ENCODE measurements around the gene MYH15.

The MYH15 gene

DNA sequence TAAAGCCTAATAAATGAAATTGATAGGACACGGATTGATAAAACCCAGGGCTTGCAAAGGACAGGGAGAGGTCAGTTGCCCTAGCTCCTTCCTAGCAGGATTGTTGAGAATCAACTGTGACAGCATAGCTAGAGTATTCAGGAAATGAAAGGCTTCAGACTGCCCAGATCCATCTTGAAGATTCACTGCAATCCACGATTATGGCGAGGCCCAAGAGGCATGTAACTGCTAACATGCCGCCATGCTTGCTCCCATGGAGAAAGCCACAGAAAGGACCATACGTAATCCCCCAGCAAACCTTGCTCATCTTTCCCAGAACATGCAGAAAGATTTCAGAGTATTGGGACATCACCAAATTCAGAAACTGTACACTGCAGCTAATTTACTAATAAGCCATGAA, 41.3 kb downstream of the MYH15 start:
- no peak for DNase-seq (ENCODE audit: low spot score)

GRCh38 chr3:108468577-108468976, 41.8 kb downstream of the MYH15 start:
- no peak for DNase-seq (ENCODE audit: low spot score)

DNA sequence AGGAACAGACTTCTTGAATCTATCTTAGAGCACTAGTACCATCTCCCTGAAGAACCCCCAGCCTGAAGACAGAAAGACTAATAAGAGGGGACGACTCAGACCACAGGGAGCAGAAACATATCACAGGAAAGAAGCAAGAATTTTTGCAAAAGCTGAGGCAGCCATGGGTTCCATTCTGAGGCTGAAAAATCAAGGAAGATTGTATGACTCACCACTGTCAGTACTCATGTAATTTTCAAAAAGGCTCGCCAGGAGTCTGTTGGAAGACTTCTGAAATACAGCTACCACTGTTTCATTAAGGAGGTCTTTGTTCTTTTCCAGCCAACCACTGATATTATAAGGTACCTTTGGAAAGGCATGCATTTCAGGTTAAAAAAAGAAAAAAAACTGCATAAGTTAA, 47.5 kb downstream of the MYH15 start:
- peak; percentile 34 for DNase-seq (ENCODE audit: low spot score)

DNA sequence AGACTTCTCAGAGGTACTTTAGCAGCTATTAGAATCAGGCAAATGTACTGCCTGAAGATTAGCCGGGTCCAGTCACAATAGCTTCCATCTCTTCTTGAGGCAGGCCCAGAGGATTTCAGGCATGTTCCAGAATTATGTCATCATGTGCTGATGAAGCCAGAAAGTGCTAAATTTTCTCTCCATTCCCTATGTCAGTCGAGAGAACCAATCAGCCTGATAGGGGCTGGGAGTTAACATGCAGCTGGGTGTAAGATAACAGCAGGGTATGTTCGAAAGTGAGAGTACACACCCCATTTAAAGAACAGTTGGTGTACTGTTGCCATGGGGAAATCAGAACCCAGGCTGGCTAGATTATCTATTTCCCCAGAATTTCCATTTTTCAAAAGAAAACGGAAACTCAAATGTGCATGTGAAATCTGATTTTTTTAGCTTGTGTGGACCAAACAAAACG, 48.7 kb downstream of the MYH15 start:
- DNase-seq (ENCODE audit: low spot score), result peak; percentile 31

GRCh38 chr3:108459225-108459624, 51.2 kb downstream of the MYH15 start:
- DNase-seq (ENCODE audit: low spot score), result no peak

- DNase-seq (ENCODE audit: low spot score), result no peak
Observed at GRCh38 chr3:108455212-108455705, 55.1 kb downstream of the MYH15 start.

GRCh38 chr3:108453565-108453964, 56.8 kb downstream of the MYH15 start:
- peak; percentile 18 for DNase-seq (ENCODE audit: low spot score)

DNA sequence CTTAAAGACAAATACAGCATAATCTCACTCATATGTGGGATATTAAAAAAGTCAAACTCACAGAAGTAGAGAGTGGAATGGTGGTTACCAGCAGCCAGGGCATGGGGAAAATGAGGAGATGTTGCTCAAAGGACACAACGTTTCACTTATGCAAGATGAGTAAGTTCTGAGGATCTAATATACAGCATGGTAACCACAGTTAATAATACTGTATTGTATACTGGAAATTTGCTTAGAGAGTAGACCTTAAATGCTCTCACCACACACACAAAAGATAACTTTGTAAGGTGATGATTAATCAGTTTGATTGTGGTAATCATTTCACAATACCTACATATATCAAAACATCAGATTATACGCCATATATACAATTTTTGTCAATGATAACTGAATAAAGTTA, 60.0 kb downstream of the MYH15 start:
- DNase-seq (ENCODE audit: low spot score), result no peak

- no peak for DNase-seq (ENCODE audit: low spot score)
Observed at GRCh38 chr3:108448593-108448992, 61.8 kb downstream of the MYH15 start.

DNA sequence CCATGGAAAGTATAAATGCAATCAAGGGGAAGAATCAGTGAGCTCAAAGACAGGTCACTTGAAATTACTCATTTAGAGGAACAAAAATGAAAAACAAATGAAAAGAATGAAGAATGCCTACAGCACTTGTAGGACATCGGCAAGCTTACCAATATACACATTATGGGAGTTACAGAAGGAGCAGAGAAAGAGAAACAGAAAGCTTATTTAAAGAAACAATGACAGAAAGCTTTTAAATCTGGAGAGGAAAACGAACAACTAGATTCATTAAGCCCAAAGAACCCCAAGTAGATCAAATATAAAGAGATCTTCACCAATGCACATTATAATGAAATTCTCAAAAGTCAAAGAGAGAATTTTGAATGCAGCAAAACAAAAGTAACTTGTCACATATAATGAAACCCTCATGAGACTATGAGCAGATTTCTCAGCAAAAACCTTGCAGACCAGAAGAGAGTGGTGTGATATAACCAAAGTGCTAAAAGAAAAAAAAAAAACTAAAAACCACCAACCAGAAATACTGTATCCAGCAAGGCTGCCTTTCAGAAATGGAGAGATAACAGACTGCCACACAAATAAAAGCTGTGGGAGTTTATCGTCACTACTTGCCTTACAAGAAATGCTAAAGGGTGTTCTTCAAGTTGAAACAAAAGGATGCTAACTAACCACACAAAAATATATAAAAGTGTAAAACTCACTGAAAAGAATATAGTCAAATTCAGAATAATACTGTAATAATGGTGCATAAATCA, 63.1 kb downstream of the MYH15 start:
- no peak for DNase-seq (ENCODE audit: low spot score)

GRCh38 chr3:108442281-108442680, 68.1 kb downstream of the MYH15 start:
- no peak for DNase-seq (ENCODE audit: low spot score)

- DNase-seq (ENCODE audit: low spot score), result no peak
Observed at GRCh38 chr3:108441518-108441917, 68.9 kb downstream of the MYH15 start.

DNA sequence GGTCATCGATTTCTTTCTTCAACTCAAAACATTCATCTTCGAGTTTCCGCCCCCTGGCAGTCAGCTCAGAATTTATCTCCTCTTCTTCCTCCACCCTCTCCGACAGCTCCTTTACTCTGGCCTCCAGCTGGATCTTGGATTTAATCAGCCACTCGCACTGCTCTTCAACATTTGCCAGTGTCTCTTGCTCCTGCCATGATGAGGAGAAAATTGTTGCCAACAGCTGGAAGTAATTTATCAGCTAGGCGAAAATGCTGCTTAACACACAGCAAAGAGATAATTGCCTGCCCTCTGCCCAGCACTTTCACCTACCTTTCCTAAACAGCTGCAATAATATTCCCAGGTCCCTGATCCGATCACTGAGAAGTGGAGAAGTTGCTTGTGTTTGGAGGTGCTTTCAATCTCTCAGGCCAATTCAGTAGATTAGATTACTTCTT, 69.3 kb downstream of the MYH15 start:
- peak; percentile 29 for DNase-seq (ENCODE audit: low spot score)

DNA sequence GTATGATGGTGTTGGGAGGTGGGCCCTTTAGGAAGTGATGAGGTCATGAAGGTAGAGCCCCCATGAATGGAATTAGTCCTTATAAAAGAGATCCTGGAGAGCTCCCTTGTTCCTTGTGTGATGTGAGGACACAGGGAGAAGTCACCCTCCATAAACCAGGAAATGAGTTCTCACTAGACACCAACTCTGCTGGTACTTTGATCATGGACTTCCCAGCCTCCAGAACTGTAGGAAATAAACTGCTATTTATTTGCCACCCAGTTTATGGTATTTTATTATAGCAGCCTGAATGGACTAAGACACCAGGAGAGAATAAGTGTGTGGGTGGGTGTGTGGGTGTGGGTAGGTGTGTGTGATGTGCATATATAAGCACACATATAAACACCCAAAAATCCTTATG, 71.9 kb downstream of the MYH15 start:
- DNase-seq (ENCODE audit: low spot score), result no peak

DNA sequence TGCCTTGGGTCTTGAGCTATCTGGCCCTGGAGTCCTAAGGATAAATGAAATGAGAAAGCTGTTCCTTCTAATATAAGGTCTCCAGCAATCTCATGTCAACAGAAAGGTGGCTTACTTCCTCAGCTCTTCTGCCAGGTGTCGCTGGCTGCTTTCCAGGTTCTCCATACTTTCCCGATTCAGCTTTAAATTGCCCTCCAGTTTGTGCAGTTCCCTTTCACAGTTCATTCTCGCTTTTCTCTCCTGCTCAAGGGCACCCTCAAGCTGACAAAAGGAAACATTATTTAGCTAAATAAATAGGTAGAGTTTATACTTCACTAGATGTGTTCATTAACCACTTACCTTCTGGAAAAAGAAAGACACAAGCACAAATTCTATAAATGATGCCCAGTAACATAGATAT, 73.0 kb downstream of the MYH15 start:
- DNase-seq (ENCODE audit: low spot score), result no peak

DNA sequence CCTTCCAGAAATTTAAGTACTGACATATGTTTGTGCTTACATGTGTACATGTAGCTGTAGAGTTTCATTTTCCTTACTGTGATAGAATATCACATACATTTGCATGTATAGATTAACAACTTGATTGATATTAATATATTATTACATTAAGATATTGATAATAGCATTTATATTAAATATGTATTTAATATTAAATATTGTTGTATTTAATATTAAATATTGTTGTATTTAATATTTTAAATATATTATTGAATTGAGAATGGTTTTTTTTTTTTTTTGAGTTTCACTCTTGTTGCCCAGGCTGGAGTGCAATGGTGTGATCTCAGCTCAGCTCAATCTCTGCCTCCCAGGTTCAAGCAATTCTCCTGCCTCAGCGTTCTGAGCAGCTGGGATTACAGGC, 76.5 kb downstream of the MYH15 start:
- no peak for DNase-seq (ENCODE audit: low spot score)

DNA sequence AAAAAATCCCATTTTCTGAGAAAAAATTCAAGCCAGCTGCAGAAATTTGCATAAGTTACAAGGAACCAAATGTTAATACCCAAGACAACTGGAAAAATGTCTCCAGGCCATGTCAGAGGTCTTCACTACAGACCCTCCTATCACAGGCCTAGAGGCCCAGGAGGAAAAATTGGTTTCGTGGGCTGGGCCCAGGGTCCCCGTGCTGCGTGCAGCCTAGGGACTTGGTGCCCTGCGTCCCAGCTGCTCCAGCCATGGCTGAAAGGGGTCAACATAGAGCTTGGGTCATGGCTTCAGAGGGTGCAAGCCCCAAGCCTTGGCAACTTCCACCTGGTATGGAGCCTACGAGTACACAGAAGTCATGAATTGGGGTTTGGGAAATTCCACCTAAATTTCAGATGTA, 78.0 kb downstream of the MYH15 start:
- DNase-seq (ENCODE audit: low spot score), result no peak

GRCh38 chr3:108430540-108430939, 79.9 kb downstream of the MYH15 start:
- DNase-seq (ENCODE audit: low spot score), result no peak

- DNase-seq (ENCODE audit: low spot score), result no peak
Observed at GRCh38 chr3:108428586-108428985, 81.8 kb downstream of the MYH15 start.

GRCh38 chr3:108420926-108421325, 89.5 kb downstream of the MYH15 start:
- DNase-seq (ENCODE audit: low spot score), result peak; percentile 36

DNA sequence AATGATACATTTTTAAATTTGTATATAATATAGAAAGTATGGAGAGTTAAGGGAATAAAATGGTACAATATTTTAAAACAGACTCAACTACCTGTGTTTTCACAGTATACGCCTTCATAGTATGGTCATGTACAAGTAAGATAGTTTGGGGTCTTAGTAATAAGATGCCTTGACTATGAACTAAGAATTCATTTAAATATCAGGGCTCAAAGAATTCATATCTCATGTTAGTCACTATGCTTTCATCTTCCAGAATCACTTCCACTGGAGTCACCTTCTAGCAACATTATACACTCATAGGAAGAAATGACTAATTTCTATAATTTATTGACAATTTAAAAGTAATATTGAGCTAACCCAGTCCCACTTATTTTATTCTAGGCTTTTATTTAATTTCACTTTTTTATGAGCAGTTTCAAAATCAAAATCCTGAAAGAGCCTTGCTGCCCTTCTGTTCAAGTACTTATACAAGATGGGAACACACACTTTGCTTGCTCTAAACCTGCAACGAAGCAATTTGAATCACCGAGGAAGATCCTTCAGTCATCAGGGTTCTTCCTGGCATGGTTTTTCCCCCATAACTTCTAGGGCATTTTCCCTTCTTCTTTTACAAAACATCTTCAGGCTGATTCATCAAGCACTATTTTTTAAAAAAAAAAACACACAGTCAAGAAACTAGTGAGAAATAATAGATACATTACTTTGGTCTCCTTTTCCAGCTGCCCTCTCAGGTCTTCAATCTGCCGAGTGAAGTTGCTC, 94.1 kb downstream of the MYH15 start:
- no peak for DNase-seq (ENCODE audit: low spot score)

DNA sequence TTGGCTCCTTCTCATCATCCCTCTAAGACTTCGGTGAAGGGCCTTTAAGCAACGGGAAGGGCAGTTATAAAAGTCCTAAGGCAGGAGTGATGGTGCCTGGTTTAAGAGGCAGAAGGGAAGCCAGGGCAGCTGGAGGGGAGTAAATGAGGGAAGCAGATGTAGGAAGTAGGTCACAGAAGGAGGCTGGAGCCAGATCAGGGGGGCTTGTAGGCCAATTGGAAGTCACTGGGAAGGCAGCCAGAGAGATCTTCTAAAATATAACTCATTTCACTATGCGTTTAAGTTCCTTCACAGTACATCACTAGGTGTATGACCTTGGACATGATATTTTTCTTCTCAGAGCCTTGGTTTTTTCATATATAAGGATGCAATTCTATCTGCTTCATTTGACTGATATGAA, 94.7 kb downstream of the MYH15 start:
- no peak for DNase-seq (ENCODE audit: low spot score)

DNA sequence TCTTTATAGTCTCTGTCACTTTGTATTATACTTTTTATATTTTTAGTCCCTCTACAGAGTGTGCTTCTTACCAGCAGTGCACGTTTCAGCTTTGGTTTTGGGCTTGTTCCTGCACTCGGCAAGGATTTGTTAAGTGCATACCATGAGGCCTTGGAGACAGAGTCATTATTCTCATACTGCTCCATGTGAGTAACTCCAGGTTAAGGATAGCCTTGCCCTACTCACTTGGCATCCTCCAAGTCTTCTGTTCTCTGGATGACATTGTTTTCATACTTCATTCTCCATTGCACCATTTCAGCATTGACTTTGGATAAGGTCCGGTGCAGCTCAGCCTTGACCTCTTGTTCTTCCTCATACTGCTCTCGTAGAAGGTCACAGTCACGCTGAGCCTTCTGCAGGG, 96.4 kb downstream of the MYH15 start:
- DNase-seq (ENCODE audit: low spot score), result no peak

Measured in GM03348 (cell line).